Activated gamma-delta T cell treated with anti-CD3 and anti-CD28 coated beads, Interleukin-2, amount 50 U/mL, for 16 hours (primary cell): ENCODE data around the gene DAPK1.

Experiments used
- DNase-seq: peaks from one replicate; pipeline ENCODE4 v3.0.0-alpha.2; 2020; ENCODE audit warnings: low read depth

Gene DAPK1

GRCh38 chr9:87614397-87614796 is 116.7 kb downstream of the DAPK1 start:
- DNase-seq = no peak

- DNase-seq = no peak
These were observed 117.5 kb downstream of the DAPK1 start for GRCh38 chr9:87615136-87615535.

GRCh38 chr9:87615547-87616148 is 118.0 kb downstream of the DAPK1 start:
- DNase-seq = no peak

- no peak for DNase-seq
These were observed 120.6 kb downstream of the DAPK1 start for GRCh38 chr9:87618226-87618625.

DNA sequence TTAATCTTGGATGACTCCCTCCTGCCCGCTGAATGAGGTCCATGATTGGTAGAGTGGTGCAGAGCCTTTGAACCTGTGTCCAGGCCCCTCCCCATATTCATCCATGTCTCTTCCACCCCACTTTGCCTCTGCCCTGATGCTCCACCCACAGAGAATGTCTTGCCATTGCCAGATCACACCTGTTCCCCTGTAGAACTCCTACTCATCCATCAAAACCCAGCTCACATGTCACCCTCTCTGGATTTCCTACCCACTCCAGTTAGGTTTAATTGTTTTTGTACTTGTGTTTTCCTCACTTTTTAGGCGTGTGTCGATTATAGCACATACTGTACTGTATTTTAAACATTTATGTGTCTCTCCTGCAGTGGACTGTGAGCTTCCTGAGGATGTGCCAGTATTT is 121.3 kb downstream of the DAPK1 start:
- no peak for DNase-seq

DNA sequence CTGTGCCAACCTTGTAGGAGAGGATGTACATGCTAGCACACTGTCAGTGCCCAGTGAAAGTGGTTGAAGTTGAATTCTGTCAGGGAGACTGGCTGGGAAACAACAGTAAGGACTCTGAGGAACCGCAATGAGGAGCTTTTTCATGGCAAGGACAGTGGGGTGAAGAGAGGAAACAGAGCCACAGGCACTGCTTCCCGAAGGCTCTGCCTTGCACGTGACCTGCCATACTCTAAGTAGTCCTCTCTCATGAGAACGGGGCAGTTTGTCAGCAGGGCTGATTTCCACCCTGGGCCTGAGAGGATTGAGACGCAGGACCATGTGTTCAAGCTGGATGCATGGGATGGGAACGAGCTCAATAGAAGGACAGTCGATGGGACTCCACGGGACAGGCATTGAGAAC is 121.7 kb downstream of the DAPK1 start:
- DNase-seq = no peak

GRCh38 chr9:87620731-87621322 is 123.2 kb downstream of the DAPK1 start:
- DNase-seq = no peak

DNA sequence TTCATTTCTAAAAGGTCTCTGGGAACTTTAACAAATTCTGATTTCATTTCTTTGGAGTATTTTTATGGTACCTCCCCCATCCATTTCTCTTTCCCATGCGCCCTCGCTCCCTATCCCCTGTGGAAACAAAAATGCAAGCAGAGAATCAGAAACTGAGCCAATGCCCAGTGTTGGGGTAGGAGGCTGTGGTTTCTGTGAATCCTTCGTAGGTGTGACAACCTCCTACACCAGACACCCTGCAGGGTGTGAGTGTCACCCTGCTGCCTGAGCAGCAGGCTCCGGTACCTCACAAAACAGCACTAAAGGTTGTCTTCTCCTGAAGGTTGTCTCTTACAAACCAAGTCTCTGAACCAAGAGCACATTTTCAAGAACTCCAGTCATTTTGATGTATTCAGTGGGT is 124.4 kb downstream of the DAPK1 start:
- no peak for DNase-seq

DNA sequence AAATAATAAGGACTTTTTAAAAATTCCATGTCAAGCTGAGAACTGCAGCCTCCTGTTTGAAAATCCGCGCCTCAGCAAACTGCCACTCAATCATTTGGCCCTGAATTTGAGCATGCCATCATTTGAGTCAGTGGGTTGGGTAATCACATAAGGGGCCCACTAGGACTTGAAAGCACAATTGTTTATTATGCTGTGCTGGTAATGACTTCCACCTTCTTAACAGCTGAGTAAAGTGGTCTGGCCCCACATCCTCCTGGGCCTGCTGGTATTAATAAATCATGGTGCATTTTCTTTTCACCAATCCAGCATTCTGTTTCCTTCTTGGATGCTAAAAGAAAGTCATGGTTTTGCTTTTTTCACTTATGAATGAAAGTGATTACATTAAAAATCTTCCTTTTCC is 125.3 kb downstream of the DAPK1 start:
- DNase-seq = no peak

DNA sequence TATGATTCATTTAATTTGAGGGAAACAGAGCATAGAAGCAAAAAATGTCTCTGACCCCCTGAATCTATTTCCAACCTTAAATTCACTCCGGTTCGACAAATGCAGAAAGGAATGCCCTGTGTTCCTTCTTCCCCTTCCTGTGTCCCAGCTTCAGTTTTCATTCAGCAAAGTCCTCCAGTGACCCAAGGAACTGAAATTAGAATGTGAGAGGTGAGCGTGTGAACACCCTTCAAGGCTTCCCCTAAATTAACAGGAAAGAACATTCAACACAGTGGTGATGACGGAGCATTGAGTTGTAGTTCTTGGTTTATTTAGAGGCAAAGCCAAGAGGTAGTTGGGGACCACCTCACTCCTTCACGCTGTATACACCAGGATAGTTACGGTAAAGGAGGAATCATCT is 130.7 kb downstream of the DAPK1 start:
- DNase-seq = no peak

- no peak for DNase-seq
These were observed 131.4 kb downstream of the DAPK1 start for GRCh38 chr9:87629104-87629503.

DNA sequence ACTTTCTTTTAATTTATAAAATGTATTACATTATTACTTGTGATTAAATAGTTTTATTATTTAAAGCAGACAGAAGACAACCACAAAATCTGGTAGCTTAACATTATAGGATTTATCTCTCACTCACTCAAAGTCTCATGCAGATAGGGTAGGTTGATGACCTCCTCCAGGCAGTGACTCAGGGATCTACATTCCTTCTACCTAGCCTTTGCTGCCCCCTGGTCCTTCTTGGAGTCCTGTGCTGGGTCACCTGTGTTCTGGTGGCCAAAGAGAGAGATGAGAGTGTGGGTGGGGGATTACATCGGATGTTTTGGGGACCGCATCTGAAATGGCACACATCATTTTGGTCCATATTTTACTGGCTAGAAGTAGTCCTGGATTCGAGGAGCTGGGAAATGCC is 132.6 kb downstream of the DAPK1 start:
- DNase-seq = no peak

DNA sequence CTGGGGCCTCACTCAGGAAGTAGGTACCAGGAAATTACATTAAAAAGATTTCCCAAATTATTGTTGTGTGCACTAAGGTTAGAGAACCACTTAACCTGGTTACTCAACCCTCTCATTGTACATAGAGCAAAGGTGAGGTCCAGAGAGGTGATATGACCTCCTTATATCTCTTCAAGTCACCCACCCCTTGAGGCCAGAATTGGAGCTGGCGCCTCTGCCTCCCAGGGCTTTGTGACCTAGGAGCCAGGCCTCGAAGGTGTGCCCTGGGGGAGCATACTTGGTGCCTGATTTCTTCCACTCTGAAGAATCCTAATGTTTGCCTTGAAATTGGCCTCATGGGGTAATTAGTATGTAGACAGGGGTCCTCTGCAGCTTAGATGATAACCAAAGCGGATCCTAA is 133.2 kb downstream of the DAPK1 start:
- no peak for DNase-seq

GRCh38 chr9:87635656-87636501 is 138.2 kb downstream of the DAPK1 start:
- no peak for DNase-seq

- no peak for DNase-seq
These were observed 140.6 kb downstream of the DAPK1 start for GRCh38 chr9:87638292-87638691.

DNA sequence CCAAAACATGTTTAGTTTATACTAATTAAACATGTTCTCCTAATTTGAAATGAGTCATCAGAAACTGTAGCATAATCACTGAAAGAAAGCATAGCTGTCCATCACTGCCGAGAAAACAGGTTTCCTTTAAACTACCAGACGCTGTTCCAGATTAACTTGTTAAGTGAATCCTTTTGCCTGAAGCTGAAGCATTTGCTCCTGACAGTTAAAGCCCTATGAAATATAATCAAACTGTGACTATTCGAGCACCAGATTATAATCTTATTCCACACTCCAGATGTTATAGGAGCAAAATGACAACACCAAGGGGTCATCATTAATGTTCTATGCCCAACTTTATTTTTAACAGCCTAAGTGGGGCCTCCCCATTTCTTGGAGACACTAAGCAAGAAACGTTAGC is 142.3 kb downstream of the DAPK1 start:
- DNase-seq = no peak

- DNase-seq = no peak
These were observed 142.7 kb downstream of the DAPK1 start for GRCh38 chr9:87640385-87640795.

- no peak for DNase-seq
These were observed 143.4 kb downstream of the DAPK1 start for GRCh38 chr9:87641067-87641466.

DNA sequence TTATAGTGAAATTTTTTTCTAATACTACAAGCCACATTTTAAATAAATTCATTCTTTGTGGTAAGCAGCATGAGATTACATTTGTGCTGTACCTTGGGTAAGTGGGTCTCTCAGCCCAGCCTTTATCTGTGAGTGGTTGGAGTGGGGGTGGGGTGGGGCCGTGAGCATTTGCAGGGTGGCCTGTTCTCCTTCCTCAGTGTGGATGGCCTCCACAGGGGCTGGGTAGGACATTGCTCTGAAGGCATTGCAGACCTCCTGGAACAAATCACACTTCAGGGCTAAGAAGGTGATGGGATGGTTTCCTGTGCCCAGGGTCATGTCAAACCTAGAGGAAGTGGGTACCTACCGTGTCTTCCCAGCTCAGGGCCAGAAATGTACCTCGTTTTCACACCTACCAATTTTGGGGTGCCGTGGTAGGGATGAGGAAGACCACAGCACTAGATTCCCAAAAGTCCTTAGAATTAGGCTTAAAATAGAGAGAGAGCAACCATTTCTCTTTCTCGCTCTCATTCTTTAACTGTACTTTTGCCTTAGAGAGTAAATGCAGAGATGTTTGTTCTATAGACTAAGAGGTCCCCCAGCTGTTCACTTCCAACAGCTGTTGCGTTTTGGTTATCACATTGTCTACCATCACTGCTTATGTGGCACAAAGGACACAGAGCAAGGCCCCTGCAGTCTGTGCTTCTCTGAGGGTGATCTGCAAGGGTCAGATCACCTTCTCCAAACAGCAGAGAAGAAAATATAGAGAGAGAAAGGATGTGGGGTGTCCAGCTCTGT is 144.9 kb downstream of the DAPK1 start:
- DNase-seq = no peak

GRCh38 chr9:87643107-87643650 is 145.5 kb downstream of the DAPK1 start:
- DNase-seq = no peak

DNA sequence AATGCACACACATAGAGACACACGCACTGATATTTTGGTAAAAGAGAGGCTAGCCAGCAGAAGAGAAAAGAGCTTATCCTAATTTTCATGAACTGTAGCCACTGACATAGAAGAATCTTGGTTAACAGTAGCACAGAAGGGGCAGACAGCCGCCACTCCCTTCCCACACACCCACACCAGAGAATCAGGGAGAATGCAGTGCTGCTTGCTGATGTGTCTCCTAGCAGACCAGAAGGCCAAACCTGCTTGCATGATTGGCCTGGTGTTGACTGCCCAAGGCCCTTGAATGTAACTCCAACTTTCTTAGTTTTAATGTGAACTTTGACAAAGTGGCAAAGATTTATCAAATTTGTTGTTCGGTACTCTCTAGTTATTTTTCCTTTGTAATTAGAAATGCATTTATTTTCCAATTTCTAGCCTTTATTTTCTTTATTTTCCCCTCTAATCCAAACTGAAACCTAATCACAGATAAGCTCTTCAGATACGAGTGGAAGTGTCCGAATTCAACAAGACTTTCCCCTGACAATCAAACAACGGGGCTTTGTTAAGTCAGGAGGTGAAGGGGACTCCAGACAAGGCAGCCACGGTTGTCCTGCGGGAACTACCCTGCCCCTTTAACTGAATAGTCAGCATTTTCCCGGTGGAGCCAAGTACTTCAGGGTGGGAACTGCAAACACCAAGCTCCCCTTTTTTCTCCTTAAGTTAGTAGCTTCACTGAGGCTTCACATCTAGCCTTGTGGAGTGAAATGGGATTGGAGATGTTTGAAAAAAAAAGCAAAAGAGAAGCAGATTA is 146.3 kb downstream of the DAPK1 start:
- no peak for DNase-seq

- DNase-seq = no peak
These were observed 147.0 kb downstream of the DAPK1 start for GRCh38 chr9:87644659-87645058.
